Fibroblast of lung (primary cell): ENCODE results near the gene TSPO.

Experiments
- CTCF ChIP-seq, 2 donors: IDR thresholded peaks in 1 of 2; conservative IDR thresholded peaks in 1 of 2; 1 replicate in 1 of 2; 2 replicates in 1 of 2; pipeline ENCODE4 v1.5.1; 2011 to 2012; ENCODE audit warnings: low read length in 2 of 2, control low read depth in 1 of 2, inconsistent platforms in 1 of 2, low read depth in 1 of 2, mild to moderate bottlenecking in 1 of 2
- EZH2 ChIP-seq: IDR thresholded peaks from 2 replicates; pipeline ENCODE4 v1.5.1; 2012; ENCODE audit warnings: low read length, control low read depth, mild to moderate bottlenecking; ENCODE audit errors: missing control alignments

GRCh38 chr22:43200031-43200430 is 48.7 kb downstream of the TSPO start:
- TF ChIP-seq CTCF (conservative IDR thresholded peaks at IDR 0.05 in 1 of 2, IDR thresholded peaks at IDR 0.05 in 1 of 2; ENCODE audit: low read depth in 1 of 2, low read length in 2 of 2), result no peak
- no peak for TF ChIP-seq EZH2
